CD4-positive, alpha-beta T cell (primary cell): ENCODE data around the gene USP40. TPM values are rescaled to one million over a fixed set of nuclear protein-coding genes. Genes with fewer than 3 reads are reported as not detected.

ENCODE experiments used
- ATAC-seq: fragments of 200-7000 bp; cut with Tn5 transposase; one replicate; pipeline ENCODE4 v1.10.0; 2022; ENCODE audit warnings: mild to moderate bottlenecking; ENCODE audit not compliant: poor library complexity
- CTCF ChIA-PET: fragments of 350-600 bp; sonication (Branson Sonifier 250); formaldehyde crosslinking; loops from one replicate; lab custom pipeline; 2021; ENCODE audit warnings: antibody characterized with exemption, inconsistent platforms; lab: Charles Lee
- POLR2A ChIA-PET: fragments of 350-600 bp; sonication (Branson Sonifier 250); formaldehyde crosslinking; loops from one replicate; lab custom pipeline; 2021; ENCODE audit warnings: antibody characterized with exemption, inconsistent platforms; lab: Charles Lee
- DNase-seq, 14 experiments: peaks; one replicate each; pipeline ENCODE4 v3.0.0-alpha.2; 2013 to 2020; ENCODE audit warnings: mixed read lengths in 2 of 14
- H3K27ac ChIP-seq, 2 donors: one replicate each; pipeline versions ENCODE4 v1.5.1 to v1.7.0; 2013; ENCODE audit warnings: low read length in 2 of 2, low read depth in 1 of 2, mild to moderate bottlenecking in 1 of 2
- H3K27me3 ChIP-seq, 2 experiments: 1 replicate in 1 of 2; 2 replicates in 1 of 2; pipeline versions ENCODE4 v1.6.1 to v1.7.0; 2013; ENCODE audit warnings: low read length in 2 of 2, control low read depth in 1 of 2, mild to moderate bottlenecking in 1 of 2, moderate library complexity in 1 of 2; ENCODE audit not compliant: insufficient read depth in 2 of 2, control insufficient read depth in 1 of 2
- H3K36me3 ChIP-seq: one replicate; pipeline ENCODE4 v1.6.1; 2013; ENCODE audit warnings: low read length, control low read depth; ENCODE audit not compliant: insufficient read depth
- H3K4me1 ChIP-seq: one replicate; pipeline ENCODE4 v1.6.1; 2013; ENCODE audit warnings: low read length, control low read depth; ENCODE audit not compliant: insufficient read depth
- H3K4me3 ChIP-seq: one replicate; pipeline ENCODE4 v1.5.1; 2013; ENCODE audit warnings: mild to moderate bottlenecking, low read length, moderate library complexity
- H3K9me3 ChIP-seq, 2 experiments: 1 replicate in 1 of 2; 2 replicates in 1 of 2; pipeline versions ENCODE4 v1.6.1 to v1.7.0; 2013; ENCODE audit warnings: low read length in 2 of 2, mild to moderate bottlenecking in 2 of 2, control low read depth in 1 of 2, moderate library complexity in 1 of 2; ENCODE audit not compliant: control insufficient read depth in 1 of 2, insufficient read depth in 1 of 2
- H3K27ac Mint-ChIP-seq: one replicate; pipeline ENCODE4 v1.8.0; 2020; ENCODE audit warnings: mixed read lengths
- H3K27me3 Mint-ChIP-seq: one replicate; pipeline ENCODE4 v1.8.0; 2021; ENCODE audit warnings: mixed read lengths
- H3K36me3 Mint-ChIP-seq: one replicate; pipeline ENCODE4 v1.8.0; 2021; ENCODE audit warnings: low read depth, mixed read lengths
- H3K4me1 Mint-ChIP-seq: one replicate; pipeline ENCODE4 v1.8.0; 2021; ENCODE audit warnings: low read depth, mixed read lengths
- H3K4me3 Mint-ChIP-seq: one replicate; pipeline ENCODE4 v1.8.0; 2020; ENCODE audit warnings: mild to moderate bottlenecking, mixed read lengths
- H3K9me3 Mint-ChIP-seq: one replicate; pipeline ENCODE4 v1.8.0; 2020; ENCODE audit warnings: mixed read lengths
- CTCF ChIP-seq: fragments of 200-600 bp; IDR thresholded peaks from one replicate; pipeline ENCODE4 v1.8.0; 2022; ENCODE audit warnings: antibody characterized with exemption, mild to moderate bottlenecking
- intact Hi-C, 2 experiments: fragments of 100-400 bp; cut with DNase I in 1 of 2; cut with micrococcal nuclease in 1 of 2; formaldehyde crosslinking; loops; one replicate each; pipeline versions ENCODE4 v1.15.1 to v1.9.0; 2023 to 2025; cut with DNase I, micrococcal nuclease
- total RNA-seq, 174 experiments: library from RNA in 2 of 174; stranded (reverse) in 2 of 174; gene quantifications; one replicate each; pipeline ENCODE4 v1.2.3 and lab custom pipeline; 2021 to 2026

The USP40 gene
- total RNA-seq, 2 experiments from 2014 or later = 7.2 to 8.7 TPM

DNA sequence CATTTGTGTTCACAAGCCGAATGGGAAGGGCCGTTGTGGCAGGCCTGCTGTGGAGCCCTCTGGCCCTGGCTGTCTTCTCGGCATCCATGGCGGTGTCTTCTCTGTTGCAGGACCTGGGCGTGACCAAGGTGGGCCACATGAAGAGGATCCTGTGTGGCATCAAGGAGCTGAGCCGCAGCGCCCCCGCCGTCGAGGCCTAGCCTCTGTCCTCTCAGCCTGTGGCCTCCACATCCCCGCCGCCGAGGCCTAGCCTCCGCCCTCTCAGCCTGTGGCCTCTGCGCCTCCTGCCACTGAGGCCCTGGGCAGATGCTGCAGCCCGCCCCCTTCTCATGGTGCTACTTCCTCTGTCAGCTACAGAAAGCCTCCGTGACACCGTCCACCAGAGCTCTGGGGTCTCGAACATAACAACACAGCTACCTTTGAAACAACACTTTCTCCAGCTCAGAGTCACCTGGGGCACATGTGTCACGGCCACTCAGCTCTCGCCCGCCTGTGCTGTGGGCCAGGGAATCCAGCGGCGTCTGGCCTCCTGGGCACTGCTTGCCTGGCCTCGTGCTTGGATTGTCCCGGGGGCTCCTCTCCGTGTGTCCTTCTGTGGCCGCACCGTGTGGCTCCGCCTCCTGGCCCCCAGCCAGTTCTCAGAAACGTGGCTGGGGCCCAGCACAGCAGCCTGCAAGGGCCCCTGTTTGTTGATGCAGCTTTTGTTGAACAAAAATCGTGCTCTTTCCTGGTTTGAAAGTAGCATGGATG, 97.1 kb downstream of the USP40 start:
- Histone ChIP-seq H3K4me3 (no peak overlapping the region), H3K27ac (no peak overlapping the region), H3K9me3 (peaks cover 0 to 11% of the 10 kb centered on the region in 2 experiments), H3K27me3 (no peaks in the 10 kb centered on the region), H3K36me3 (peaks cover 79% of the 10 kb centered on the region), H3K4me1 (no peaks in the 10 kb centered on the region)
- Mint-ChIP-seq H3K36me3 (peaks cover 83% of the 10 kb centered on the region), H3K27ac (no peak overlapping the region), H3K27me3 (no peaks in the 10 kb centered on the region), H3K4me3 (no peak overlapping the region), H3K9me3 (no peaks in the 10 kb centered on the region), H3K4me1 (no peaks in the 10 kb centered on the region)
- no peak for TF ChIP-seq CTCF
- intact Hi-C loops = no loop called here
- DNase-seq = no peak
- ChIA-PET POLR2A (no interaction called here), CTCF (no interaction called here)
- no peak for ATAC-seq

DNA sequence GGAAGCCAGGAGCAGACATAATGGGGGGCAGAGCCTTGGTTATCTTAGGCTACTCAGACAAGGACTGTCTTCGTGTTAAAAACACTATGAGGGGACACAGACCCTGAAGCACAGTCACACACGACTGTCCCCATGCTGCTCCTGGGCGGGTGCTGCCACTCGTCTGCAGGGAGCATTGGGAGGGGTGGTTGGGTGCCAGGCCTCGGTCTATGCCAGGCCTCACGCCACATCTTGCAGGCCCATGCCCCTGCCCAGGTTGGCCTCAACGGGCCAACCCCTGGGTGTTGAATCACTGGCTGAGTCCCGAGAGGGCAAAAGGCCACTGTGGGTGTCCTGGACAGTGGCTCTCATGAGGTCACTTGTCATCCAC, 97.9 kb downstream of the USP40 start:
- ChIA-PET CTCF (no interaction called here), POLR2A (no interaction called here)
- intact Hi-C loops = no loop called here
- no peak for ATAC-seq
- Mint-ChIP-seq H3K9me3 (no peaks in the 10 kb centered on the region), H3K27me3 (no peaks in the 10 kb centered on the region), H3K4me1 (no peaks in the 10 kb centered on the region), H3K4me3 (no peak overlapping the region), H3K27ac (no peak overlapping the region), H3K36me3 (peaks cover 90% of the 10 kb centered on the region)
- no peak for TF ChIP-seq CTCF
- no peak overlapping the region for H3K27ac ChIP-seq
- H3K27me3 ChIP-seq = no peaks in the 10 kb centered on the region
- DNase-seq = no peak
- peaks cover 86% of the 10 kb centered on the region for H3K36me3 ChIP-seq
- H3K4me1 ChIP-seq = no peaks in the 10 kb centered on the region
- peaks cover 0 to 11% of the 10 kb centered on the region in 2 experiments for H3K9me3 ChIP-seq
- no peak overlapping the region for H3K4me3 ChIP-seq

GRCh38 chr2:233468047-233468740, 98.4 kb downstream of the USP40 start:
- no peak for TF ChIP-seq CTCF
- no peak for ATAC-seq
- Histone ChIP-seq H3K4me3 (no peak overlapping the region), H3K27ac (no peak overlapping the region), H3K4me1 (no peaks in the 10 kb centered on the region), H3K27me3 (no peaks in the 10 kb centered on the region), H3K36me3 (peaks cover 90% of the 10 kb centered on the region), H3K9me3 (peaks cover 0 to 9% of the 10 kb centered on the region in 2 experiments)
- Mint-ChIP-seq H3K27ac (no peak overlapping the region), H3K27me3 (no peaks in the 10 kb centered on the region), H3K4me1 (no peaks in the 10 kb centered on the region), H3K36me3 (peaks cover 95% of the 10 kb centered on the region), H3K9me3 (no peaks in the 10 kb centered on the region), H3K4me3 (no peak overlapping the region)
- DNase-seq = no peak
- CTCF ChIA-PET = no interaction called here
- intact Hi-C loops = no loop called here
- POLR2A ChIA-PET = interaction anchor here (0.7 kb wide), 1 partner anchor 235 kb away, joined by 4 read pairs; no protein-coding TSS in a partner anchor
